ENCODE data around the gene LINC00237. TPM values are rescaled to one million over a fixed set of nuclear protein-coding genes. Genes with fewer than 3 reads are reported as not detected.

Gene LINC00237
- total and polyA plus RNA-seq, 2 experiments from 2014 or later: 0.31 to 2.0 TPM

DNA sequence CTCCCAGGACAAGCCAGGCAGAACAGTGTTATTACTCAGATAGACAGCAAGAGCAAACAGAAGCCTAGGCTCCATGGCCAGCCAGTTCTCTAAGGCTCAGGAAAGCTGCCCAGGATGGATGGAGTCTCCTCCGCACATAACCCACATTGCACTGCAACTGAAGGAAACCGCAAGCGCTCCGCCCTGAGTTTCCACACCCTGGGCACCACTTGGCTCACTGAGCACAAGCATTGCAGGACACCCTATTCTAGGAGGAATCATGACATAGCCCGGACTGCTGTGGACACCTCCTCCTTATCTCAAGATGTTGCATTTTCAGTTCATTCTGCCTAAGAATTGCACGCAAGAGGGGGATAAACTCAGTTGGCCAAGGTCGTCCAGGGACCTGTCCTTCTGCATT is 42.9 kb downstream of the LINC00237 start:
- DNase-seq (ENCODE audit: low spot score): no peak
- no peak overlapping the region for H3K4me3 ChIP-seq
- no peaks in the 10 kb centered on the region for H3K9me2 ChIP-seq (ENCODE audit: insufficient read depth)
- H3K79me2 ChIP-seq (replicated peaks; ENCODE audit: insufficient read depth): no peaks in the 10 kb centered on the region
- H3K4me3 Mint-ChIP-seq: no peak overlapping the region
- H3K36me3 ChIP-seq (ENCODE audit: insufficient read depth): no peaks in the 10 kb centered on the region
- TF ChIP-seq STAT1 (IDR thresholded peaks at IDR 0.05; ENCODE audit: unreplicated experiment) (no peak), ZNF331 (CRISPR knock-in tag; IDR thresholded peaks at IDR 0.05; ENCODE audit: low read depth) (no peak), NANOG (IDR thresholded peaks at IDR 0.05; ENCODE audit: borderline replicate concordance) (no peak)
- TF ChIP-seq, protein P1, sequence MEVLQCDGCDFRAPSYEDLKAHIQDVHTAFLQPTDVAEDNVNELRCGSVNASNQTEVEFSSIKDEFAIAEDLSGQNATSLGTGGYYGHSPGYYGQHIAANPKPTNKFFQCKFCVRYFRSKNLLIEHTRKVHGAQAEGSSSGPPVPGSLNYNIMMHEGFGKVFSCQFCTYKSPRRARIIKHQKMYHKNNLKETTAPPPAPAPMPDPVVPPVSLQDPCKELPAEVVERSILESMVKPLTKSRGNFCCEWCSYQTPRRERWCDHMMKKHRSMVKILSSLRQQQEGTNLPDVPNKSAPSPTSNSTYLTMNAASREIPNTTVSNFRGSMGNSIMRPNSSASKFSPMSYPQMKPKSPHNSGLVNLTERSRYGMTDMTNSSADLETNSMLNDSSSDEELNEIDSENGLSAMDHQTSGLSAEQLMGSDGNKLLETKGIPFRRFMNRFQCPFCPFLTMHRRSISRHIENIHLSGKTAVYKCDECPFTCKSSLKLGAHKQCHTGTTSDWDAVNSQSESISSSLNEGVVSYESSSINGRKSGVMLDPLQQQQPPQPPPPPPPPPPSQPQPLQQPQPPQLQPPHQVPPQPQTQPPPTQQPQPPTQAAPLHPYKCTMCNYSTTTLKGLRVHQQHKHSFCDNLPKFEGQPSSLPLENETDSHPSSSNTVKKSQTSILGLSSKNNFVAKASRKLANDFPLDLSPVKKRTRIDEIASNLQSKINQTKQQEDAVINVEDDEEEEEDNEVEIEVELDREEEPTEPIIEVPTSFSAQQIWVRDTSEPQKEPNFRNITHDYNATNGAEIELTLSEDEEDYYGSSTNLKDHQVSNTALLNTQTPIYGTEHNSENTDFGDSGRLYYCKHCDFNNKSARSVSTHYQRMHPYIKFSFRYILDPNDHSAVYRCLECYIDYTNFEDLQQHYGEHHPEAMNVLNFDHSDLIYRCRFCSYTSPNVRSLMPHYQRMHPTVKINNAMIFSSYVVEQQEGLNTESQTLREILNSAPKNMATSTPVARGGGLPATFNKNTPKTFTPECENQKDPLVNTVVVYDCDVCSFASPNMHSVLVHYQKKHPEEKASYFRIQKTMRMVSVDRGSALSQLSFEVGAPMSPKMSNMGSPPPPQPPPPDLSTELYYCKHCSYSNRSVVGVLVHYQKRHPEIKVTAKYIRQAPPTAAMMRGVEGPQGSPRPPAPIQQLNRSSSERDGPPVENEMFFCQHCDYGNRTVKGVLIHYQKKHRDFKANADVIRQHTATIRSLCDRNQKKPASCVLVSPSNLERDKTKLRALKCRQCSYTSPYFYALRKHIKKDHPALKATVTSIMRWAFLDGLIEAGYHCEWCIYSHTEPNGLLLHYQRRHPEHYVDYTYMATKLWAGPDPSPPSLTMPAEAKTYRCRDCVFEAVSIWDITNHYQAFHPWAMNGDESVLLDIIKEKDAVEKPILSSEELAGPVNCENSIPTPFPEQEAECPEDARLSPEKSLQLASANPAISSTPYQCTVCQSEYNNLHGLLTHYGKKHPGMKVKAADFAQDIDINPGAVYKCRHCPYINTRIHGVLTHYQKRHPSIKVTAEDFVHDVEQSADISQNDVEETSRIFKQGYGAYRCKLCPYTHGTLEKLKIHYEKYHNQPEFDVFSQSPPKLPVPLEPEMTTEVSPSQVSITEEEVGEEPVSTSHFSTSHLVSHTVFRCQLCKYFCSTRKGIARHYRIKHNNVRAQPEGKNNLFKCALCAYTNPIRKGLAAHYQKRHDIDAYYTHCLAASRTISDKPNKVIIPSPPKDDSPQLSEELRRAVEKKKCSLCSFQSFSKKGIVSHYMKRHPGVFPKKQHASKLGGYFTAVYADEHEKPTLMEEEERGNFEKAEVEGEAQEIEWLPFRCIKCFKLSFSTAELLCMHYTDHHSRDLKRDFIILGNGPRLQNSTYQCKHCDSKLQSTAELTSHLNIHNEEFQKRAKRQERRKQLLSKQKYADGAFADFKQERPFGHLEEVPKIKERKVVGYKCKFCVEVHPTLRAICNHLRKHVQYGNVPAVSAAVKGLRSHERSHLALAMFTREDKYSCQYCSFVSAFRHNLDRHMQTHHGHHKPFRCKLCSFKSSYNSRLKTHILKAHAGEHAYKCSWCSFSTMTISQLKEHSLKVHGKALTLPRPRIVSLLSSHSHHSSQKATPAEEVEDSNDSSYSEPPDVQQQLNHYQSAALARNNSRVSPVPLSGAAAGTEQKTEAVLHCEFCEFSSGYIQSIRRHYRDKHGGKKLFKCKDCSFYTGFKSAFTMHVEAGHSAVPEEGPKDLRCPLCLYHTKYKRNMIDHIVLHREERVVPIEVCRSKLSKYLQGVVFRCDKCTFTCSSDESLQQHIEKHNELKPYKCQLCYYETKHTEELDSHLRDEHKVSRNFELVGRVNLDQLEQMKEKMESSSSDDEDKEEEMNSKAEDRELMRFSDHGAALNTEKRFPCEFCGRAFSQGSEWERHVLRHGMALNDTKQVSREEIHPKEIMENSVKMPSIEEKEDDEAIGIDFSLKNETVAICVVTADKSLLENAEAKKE (CRISPR knock-in tag; IDR thresholded peaks at IDR 0.05): no peak
- TF ChIP-seq, protein P2, sequence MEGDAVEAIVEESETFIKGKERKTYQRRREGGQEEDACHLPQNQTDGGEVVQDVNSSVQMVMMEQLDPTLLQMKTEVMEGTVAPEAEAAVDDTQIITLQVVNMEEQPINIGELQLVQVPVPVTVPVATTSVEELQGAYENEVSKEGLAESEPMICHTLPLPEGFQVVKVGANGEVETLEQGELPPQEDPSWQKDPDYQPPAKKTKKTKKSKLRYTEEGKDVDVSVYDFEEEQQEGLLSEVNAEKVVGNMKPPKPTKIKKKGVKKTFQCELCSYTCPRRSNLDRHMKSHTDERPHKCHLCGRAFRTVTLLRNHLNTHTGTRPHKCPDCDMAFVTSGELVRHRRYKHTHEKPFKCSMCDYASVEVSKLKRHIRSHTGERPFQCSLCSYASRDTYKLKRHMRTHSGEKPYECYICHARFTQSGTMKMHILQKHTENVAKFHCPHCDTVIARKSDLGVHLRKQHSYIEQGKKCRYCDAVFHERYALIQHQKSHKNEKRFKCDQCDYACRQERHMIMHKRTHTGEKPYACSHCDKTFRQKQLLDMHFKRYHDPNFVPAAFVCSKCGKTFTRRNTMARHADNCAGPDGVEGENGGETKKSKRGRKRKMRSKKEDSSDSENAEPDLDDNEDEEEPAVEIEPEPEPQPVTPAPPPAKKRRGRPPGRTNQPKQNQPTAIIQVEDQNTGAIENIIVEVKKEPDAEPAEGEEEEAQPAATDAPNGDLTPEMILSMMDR (conservative IDR thresholded peaks at IDR 0.05; ENCODE audit: low read depth in 2 of 2): no peak
- no peak overlapping the region for H3K4me2 ChIP-seq
- no peak overlapping the region for H3K27ac ChIP-seq (ENCODE audit: low read depth)
- no peaks in the 10 kb centered on the region for H3K27me3 Mint-ChIP-seq (ENCODE audit: insufficient read depth, low read depth, poor library complexity)
- H3K4me1 Mint-ChIP-seq: no peaks in the 10 kb centered on the region
- H3K27me3 ChIP-seq (ENCODE audit: insufficient read depth): no peaks in the 10 kb centered on the region
- H3K9me3 Mint-ChIP-seq: peaks cover 13% of the 10 kb centered on the region
- H3F3A ChIP-seq (replicated peaks; ENCODE audit: low read depth): no peaks in the 10 kb centered on the region
- no peak overlapping the region for H3K27ac Mint-ChIP-seq
- H2AFZ ChIP-seq: no peak overlapping the region
- H3K36me3 Mint-ChIP-seq (ENCODE audit: low read depth): 0 out of 3 replicates have a peak, but pooled peaks cover 3% of the 10 kb centered on the region
- no peaks in the 10 kb centered on the region for H4K20me1 ChIP-seq (replicated peaks; ENCODE audit: insufficient read depth)
- ATAC-seq: no peak
- no peaks in the 10 kb centered on the region for H3K4me1 ChIP-seq (ENCODE audit: insufficient read depth)

Data from GM23338 (cell line).